HL-60 (cell line): ENCODE measurements around the gene GPR31.

Experiments used
- POLR2AphosphoS5 ChIP-seq: IDR thresholded peaks from 2 replicates; pipeline ENCODE4 v1.6.1; 2012; ENCODE audit warnings: low read depth
- REST ChIP-seq: IDR thresholded peaks from 2 replicates; pipeline ENCODE4 v1.6.1; 2012; ENCODE audit warnings: low read depth; ENCODE audit not compliant: insufficient replicate concordance
- TF ChIP-seq, protein P1 (sequence below): IDR thresholded peaks from one replicate; pipeline ENCODE4 v1.5.1; 2011; ENCODE audit warnings: low read length, control low read depth, inconsistent platforms; ENCODE audit not compliant: insufficient read depth

GRCh38 chr6:167129562-167129961, 28.2 kb downstream of the GPR31 start:
- TF ChIP-seq, protein P1, sequence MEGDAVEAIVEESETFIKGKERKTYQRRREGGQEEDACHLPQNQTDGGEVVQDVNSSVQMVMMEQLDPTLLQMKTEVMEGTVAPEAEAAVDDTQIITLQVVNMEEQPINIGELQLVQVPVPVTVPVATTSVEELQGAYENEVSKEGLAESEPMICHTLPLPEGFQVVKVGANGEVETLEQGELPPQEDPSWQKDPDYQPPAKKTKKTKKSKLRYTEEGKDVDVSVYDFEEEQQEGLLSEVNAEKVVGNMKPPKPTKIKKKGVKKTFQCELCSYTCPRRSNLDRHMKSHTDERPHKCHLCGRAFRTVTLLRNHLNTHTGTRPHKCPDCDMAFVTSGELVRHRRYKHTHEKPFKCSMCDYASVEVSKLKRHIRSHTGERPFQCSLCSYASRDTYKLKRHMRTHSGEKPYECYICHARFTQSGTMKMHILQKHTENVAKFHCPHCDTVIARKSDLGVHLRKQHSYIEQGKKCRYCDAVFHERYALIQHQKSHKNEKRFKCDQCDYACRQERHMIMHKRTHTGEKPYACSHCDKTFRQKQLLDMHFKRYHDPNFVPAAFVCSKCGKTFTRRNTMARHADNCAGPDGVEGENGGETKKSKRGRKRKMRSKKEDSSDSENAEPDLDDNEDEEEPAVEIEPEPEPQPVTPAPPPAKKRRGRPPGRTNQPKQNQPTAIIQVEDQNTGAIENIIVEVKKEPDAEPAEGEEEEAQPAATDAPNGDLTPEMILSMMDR, result no peak
- no peak for TF ChIP-seq POLR2AphosphoS5
- TF ChIP-seq REST, result no peak
